HG03175 (cell line): Measurements from ENCODE around the gene BRIP1.

Source experiments
- ATAC-seq: cut with Tn5 transposase; IDR thresholded peaks from one replicate; pipeline ENCODE4 v1.9.1; 2021; ENCODE audit warnings: mild to moderate bottlenecking, moderate library complexity; ENCODE audit not compliant: unreplicated experiment

Gene BRIP1

DNA sequence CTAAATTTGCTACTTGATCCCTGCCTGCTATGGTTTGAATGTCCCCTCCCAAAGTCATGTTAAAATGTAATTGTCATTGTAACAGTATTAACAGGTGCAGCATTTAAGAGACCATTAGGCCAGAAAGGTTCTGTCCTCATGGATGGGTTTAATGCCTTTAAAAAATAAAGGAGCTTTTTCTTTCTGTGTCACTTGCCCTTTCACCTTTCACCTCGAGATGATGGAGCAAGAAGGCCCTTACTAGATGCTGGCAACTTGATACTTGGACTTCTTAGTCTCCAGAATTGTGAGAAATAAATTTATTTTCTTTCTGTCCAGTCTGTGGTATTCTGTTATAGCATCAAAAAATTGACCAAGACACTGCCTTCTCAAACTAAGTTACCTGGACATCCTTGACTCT is 98.5 kb downstream of the BRIP1 start:
- no peak for ATAC-seq

DNA sequence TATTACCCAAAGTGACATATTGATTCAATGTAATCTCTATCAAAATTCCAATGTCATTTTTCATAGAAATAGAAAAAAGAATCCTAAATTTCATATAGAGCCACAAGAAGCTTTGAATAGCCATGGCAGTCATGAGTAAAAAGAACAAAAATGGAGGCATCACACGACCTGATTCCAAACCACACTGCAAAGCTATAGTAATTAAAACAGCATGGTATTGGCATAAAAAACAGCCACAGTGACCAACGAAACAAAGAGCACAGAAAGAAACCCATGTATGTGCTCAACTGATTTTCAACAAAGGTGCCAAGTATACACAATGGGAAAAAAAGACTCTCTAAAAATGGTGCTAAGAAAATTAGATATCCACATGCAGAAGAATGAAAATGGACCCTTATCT is 101.5 kb downstream of the BRIP1 start:
- no peak for ATAC-seq

DNA sequence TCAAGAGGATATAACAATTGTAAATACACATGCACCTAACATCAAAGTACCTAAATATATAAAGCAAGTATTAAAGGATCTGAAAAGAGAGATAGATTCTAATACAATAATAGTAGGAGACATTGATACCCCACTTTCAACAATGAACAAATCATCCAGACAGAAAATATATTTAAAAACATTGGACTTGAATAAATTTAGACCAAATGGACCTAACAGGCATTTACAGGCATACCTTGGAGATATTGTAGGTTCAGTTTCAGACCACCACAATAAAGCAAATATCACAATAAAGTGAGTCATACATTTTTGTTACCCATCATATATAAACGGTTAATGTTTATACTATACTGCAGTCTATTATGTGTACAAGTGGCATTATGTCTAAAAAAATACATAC is 104.0 kb downstream of the BRIP1 start:
- ATAC-seq: no peak

DNA sequence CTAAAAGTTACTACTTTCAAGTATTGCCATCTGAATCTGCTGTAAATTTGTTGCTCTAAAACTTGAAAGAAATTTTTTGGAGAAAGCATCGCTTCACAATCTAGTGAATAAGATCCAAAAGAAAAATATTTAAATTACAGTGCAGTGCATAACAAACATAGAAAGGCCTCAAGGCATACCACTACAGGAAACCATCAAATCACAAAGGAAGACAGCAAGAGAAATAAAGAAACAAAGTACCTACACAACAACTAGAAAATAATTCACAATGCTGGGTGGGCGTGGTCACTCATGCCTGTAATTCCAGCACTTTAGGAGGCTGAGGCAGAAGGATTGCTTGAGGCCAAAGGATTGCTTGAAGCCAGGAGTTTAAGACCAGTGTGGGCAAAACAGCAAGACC is 104.9 kb downstream of the BRIP1 start:
- ATAC-seq: no peak

DNA sequence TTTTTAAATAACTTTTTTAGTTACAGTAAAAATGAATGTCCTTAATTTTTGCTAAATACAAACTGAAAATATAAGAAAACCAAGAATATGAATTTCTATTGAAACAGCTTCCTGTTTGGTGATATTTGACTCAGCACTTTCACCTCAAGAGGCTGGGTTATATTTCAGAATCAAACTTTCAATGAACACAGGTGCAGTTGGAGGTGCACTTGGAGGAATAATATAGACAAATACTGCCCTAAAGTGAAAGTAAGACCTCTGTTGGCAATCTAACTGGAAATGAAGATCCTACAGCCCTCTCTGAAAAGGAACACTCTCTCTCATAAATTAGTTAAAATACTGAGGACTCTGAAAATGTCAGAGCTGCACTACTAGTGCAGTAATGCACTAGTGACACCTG is 106.2 kb downstream of the BRIP1 start:
- ATAC-seq: peak; percentile 90

DNA sequence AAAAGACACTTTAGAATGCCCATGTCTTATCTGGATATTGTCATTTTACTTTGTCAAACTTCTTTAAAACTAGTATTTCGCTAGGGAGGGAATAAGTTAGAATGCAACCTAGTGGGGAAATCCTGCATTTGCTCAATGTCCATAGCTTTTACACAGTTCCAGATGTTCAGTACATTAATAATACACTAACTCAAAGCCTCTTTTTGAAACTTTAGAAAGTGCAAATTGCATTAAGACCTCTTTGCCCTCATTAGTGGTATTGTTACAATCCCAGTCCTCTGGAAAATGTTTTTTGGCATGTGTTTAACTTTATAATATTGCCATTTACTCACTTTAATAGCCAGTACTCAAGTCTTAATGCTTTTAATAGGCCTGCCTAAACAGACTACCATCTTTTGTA is 106.8 kb downstream of the BRIP1 start:
- ATAC-seq: no peak

DNA sequence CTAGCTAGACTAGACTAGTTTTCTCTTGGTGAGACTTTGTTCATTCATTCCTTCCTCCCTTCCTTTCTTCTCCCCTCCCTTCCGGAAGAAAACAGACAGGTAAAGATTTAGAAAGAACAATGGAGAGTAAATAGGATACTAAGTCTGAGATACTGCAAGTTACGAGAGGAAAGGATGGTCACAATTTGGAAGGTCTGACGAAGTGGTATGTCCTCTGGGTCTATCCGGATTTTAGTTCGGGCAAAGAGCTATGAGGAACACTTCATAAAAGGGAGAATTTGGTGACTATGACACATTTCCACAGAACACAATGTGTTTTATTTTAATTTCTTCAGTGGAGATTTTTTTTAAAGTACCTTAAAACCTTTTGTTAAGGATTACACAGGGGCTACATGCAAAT is 107.7 kb downstream of the BRIP1 start:
- no peak for ATAC-seq

DNA sequence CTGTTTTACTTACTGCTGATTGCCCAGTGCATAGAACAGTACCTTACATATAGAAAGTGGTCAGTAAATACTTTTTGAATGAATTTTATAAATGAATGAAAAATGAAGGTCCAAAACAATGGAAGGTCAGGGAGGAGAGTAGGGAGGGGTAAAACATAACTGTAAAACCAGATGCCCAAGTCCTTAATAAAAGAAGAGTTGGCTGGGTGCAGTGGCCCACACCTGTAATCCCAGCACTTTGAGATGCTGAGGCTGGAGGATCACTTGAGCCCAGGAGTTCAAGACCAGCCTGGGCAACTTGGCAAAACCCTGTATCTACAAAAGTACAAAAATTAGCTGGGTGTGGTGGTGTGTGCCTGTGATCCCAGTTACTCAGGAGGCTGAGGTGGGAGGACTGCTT is 108.2 kb downstream of the BRIP1 start:
- no peak for ATAC-seq

DNA sequence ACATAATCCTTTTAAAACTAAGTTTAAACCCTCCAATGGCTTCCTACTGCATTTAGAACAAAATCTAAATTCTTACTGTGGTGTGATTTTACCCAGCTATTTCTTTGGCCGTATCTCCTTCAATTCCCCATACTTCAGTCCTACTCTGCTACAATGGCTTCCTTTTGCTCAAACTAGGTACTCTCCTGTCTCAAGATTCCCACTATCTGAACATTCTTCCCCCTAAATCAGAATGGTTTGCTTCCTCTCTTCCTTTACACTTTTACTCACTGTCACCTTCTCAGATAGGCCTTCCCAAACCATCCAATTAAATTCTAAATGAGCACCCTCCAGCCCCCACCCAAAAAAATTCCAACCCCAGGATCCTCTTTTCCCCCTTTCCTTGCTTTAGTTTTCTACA is 109.2 kb downstream of the BRIP1 start:
- no peak for ATAC-seq

DNA sequence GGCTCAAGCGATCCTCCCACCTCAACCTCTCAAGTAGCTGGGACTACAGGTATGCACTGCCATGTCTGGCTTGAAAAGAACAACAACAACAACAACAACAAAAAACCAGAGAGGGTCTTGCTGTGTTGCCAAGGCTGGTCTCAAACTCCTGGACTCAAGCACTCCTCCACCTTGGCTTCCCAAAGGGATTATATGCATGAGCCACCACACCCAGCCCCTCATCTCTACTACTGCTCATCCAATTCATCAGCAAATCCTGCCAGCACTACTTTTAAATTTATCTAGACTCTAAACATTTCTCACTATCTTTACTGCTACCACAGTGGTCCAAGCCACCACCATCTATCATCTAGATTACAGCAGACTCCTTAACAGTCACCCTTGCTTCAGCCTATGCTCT is 109.6 kb downstream of the BRIP1 start:
- no peak for ATAC-seq

DNA sequence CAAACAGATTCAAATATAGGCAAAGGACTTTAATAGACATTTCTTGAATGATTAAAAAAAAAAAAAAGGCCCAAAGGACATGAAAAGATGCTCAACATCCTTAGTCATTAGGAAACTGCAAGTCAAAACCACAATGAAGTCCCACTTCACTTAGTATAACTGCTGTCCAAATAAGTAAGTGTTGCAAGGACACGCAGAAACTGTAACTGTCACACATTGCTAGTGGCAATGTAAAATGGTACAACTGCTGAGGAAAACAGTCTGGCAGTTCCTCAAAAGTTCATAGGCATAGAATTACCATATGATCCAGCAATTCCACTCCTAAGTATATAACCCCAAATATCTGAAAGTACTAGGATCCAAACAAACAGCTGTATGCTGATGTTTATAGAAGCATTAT is 112.7 kb downstream of the BRIP1 start:
- ATAC-seq: peak; percentile 99

DNA sequence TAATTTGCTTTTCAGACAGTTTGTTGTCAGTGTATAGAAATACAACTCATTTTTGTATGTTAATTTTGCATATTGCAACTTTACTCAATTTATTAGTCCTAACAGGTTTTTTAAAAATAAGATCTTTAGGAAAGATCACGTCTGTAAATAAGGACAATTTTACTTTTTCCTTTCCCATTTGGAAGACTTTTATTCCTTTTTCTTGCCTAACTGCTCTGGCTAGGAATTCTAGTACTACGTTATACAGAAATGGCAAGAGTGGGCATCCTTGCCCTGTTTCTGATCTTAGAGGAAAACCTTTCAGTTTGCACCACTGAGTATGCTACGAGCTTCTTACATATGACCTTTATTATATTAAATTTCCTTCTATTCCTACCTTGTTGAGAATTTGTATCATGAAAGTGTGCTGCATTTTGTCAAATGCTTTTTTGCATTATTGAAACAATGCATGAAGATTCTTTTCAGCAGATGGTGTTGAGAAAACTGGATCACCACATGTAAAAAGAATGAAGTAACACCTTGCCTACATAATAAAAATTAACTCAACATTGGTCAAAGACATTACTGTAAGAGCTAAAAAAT is 113.4 kb downstream of the BRIP1 start:
- ATAC-seq: no peak

DNA sequence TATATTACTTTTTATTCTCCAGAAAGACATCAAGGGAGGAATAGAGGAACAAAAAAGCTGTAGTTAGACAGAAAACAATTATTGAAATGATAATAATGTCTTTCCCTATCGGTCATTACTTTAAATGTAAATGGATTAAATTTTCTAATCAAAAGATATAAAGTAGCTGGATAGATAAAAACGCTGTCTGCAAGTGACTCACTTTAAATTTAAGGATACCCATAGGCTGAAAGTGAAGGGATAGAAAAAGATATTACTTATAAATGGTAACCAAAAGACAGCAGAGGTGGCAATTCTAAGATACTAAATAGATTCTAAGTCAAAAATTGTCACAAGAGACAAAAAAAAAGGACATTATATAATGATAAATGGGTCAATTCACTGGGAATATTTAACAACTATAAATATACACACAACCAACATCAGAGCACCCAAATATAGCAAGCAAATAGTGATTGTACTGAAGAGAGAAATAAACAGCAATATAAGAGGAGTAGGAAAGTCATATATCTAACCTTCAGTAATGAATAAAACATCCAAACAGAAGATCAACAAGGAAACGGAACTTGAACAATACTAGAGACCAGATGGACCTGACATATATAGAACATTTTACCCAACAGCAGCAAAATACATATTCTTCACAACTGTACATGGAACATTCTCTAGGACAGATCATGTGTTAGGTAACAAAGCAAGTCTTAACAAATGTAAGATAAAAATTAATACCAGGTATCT is 116.9 kb downstream of the BRIP1 start:
- no peak for ATAC-seq

DNA sequence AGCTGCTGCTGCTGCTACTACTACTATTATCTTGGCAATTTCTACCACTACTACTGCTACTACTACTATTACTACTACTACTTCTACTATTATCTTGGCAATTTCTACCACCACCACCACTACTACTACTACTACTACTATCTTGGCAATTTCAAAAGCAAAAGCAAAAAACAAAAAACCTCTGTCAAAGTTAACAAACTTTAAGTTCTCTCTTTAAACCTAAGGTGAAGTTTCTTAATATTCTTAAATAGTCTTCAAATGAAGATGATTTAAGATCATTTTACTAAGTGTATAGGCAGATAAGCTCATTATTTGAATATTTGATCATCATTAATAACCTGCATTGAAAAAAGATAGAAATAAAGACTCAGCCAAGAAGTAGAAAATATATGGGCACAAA is 118.5 kb downstream of the BRIP1 start:
- ATAC-seq: no peak

DNA sequence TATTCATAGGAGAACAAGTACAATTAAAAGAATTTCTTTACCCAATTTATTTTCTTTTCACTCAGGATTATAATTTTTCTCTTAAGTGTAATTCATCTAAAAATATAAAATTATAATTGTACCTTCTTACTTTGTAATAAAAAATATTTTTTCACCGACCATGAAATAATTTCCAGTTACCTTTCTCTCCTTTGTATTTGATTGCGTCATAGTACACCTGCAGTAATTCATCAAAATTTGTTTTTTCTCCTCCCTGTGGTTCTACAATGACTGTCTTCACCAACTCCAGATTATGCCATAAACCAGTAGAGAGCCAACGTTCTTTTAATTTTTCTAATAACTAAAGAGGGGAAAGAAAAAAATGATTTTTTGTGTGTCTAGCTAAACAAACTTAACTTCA is 119.1 kb downstream of the BRIP1 start:
- no peak for ATAC-seq

DNA sequence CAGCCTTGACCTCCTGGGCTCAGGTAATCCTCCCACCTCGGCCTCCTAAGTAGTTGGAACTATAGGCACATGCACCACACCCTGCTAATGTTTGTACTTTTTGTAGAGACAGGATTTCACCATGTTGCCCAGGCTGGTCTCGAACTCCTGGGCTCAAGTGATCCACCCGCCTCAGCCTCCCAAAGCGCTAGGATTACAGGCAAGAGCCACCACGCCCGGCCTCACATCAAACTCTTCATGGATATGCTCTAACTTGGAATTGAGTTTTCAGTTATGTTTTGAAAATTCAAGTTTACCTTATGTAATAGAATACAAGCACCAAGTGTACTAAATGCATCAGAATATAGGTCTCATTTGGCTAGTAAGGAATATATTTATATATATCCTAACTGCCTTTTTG is 119.6 kb downstream of the BRIP1 start:
- no peak for ATAC-seq

DNA sequence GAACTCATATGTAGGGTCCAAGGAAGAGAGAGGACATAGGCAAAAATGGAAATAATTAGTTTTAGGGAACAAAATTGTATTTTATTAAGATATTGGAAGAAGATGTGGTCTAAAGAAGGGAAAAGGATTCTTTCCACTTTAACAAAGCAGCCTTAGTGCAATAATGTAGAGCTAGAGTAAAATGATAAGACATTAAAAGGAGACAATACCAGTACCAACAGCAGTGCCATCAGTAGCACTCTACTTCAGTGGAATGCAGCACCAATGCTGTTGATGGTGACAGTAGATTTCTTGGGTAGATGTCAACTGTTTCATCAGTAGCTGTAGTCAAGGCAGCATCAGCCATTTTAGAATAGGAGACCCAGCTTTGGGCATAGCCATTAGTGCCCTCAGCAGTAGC is 124.3 kb downstream of the BRIP1 start:
- no peak for ATAC-seq

DNA sequence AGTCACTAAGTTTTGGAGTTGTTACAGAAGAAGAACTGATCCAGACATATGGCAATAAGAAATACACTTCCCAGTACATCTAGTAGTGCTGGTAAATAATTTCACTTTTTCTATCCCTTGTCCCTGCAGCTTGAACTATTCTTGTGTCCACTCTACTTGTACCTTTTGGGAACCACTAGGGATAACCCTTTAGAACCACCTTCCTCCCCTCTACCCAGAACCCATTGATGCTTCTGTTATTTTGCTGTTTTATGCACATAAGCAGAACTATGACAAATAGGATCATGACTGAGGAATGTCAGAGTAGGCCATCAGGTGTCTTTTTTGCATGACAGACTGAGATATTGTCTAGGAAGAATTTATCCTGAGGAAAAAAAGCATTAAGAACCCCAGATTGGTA is 125.1 kb downstream of the BRIP1 start:
- no peak for ATAC-seq

DNA sequence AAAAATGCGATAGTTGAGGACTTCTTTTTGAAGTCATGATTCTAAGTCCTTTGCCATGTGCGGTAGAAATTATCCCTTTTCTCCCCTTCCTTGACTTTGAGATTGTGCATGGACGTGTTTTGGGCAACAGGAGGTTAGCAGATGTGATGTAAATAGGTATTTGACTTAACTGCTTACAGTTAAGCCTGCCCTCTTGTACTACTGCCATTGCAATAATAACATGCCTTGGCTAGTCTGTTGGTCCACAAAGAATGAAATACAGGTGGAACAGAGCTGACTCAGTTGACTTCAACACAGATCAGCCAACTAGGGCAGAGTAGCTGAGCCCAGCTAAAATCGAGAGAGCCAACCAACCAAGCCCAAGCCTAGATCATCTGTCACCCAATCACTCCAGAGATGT is 125.5 kb downstream of the BRIP1 start:
- no peak for ATAC-seq

DNA sequence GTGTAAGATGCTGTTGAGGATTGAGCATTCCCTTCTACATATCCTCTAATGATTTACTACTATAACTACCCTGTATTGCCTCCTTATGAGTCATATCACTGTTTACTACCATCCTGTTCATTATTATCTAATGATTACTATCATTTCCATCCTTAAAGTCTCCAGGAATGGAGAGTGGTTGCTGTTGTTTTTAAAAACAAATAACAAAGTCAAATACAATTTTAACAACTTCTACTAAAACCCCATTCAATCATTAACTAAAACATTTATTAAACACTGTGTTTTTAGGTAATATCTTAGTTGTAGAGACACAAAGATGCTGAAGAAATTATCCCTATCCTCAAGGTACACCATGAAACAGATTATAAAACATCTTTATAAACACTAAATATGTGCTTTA is 126.9 kb downstream of the BRIP1 start:
- ATAC-seq: no peak

DNA sequence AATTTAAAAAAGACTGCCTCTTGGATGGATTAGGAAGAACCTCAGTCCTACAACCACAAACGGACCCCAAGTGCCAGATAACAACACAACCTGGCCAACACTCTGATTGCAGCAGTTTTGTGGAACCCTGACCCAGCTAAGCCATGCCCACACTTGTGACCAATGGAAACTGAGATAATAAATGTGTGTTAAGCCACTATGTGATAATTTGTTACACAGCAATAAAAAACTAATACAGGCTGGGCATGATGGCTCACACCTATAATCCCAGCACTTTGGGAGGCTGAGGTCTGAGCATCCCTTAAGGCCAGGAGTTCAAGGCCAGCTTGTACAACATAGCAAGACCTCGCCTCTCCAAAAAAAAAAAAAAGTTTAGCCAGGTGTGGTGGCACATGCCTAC is 127.5 kb downstream of the BRIP1 start:
- no peak for ATAC-seq

DNA sequence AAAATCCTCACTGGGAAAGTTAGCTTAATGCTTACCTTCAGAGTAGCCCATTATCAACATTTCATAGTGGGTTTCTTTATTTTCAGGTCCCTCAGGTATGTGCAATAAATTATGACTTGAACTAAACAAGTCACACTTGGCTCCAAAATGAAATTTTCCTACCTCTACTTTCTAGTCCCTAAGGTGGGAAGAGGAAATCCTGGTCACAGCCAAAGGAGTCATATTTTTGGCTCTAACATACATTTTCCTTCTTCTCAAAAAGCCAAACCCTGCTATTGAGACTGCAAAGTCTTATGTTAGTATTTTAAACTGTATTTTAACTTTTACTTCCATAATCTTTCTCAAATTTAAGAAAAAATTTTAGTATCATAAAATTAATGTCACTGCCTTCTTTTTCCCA is 128.9 kb downstream of the BRIP1 start:
- ATAC-seq: no peak

DNA sequence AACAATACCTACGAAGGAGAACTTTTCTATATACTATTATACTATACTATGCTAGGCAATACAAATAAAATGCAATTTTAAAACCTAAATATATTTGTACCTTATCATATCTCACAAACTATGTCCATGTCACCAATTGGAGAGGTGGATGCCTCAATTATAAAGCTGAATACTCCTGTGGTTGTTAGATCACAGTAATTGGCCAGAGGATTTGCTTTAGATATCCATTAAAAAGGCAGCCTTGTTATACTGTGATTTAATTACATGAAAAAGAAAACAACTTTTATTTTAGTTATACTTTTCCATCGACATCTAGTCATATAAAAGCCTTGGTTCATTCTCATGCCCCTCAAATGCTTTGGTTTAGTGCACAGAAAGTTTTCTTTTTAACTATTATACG is 129.3 kb downstream of the BRIP1 start:
- no peak for ATAC-seq
